Mesenchymal stem cell (in vitro differentiated cells and primary cell): ENCODE measurements around the gene LAMC3.

Experiments
- DNase-seq: peaks from one replicate; pipeline ENCODE4 v3.0.0-alpha.2; 2013
- H2AFZ ChIP-seq: one replicate; pipeline ENCODE4 v1.6.1; 2013; ENCODE audit warnings: low read depth, mild to moderate bottlenecking, control low read depth, inconsistent platforms, low read length, moderate library complexity
- H2AK5ac ChIP-seq: 2 replicates; pipeline ENCODE4 v1.6.1; 2013; ENCODE audit warnings: low read length, moderate library complexity, mild to moderate bottlenecking, inconsistent platforms; ENCODE audit not compliant: severe bottlenecking
- H2BK120ac ChIP-seq: one replicate; pipeline ENCODE4 v1.6.1; 2013; ENCODE audit warnings: low read depth, mild to moderate bottlenecking, inconsistent platforms, low read length, moderate library complexity
- H2BK12ac ChIP-seq, 2 experiments: one replicate each; pipeline ENCODE4 v1.6.1; 2013; ENCODE audit warnings: inconsistent platforms in 2 of 2, low read length in 2 of 2, mild to moderate bottlenecking in 2 of 2, moderate library complexity in 2 of 2, control low read depth in 1 of 2
- H2BK15ac ChIP-seq: one replicate; pipeline ENCODE4 v1.6.1; 2013; ENCODE audit warnings: mild to moderate bottlenecking, low read depth, inconsistent platforms; ENCODE audit not compliant: poor library complexity, severe bottlenecking
- H2BK5ac ChIP-seq: 2 replicates; pipeline ENCODE4 v1.6.1; 2013; ENCODE audit warnings: low read depth, mild to moderate bottlenecking, low read length, control low read depth, inconsistent platforms; ENCODE audit not compliant: poor library complexity, severe bottlenecking
- H3K14ac ChIP-seq, 2 experiments: one replicate each; pipeline ENCODE4 v1.6.1; 2013; ENCODE audit warnings: inconsistent platforms in 2 of 2, low read length in 2 of 2, control low read depth in 1 of 2, mild to moderate bottlenecking in 1 of 2, moderate library complexity in 1 of 2
- H3K18ac ChIP-seq, 2 experiments: one replicate each; pipeline ENCODE4 v1.6.1; 2013; ENCODE audit warnings: inconsistent platforms in 2 of 2, low read length in 2 of 2, control low read depth in 1 of 2, low read depth in 1 of 2, mild to moderate bottlenecking in 1 of 2
- H3K23ac ChIP-seq, 2 experiments: one replicate each; pipeline ENCODE4 v1.6.1; 2013; ENCODE audit warnings: inconsistent platforms in 2 of 2, low read length in 2 of 2, mild to moderate bottlenecking in 2 of 2, moderate library complexity in 2 of 2, control low read depth in 1 of 2
- H3K27ac ChIP-seq: 2 replicates; pipeline ENCODE4 v1.5.1; 2013; ENCODE audit warnings: mild to moderate bottlenecking, moderate library complexity, low read length, control low read depth, inconsistent platforms; ENCODE audit not compliant: poor library complexity, severe bottlenecking
- H3K27me3 ChIP-seq, 2 experiments: 2 replicates each; pipeline versions ENCODE4 v1.6.1 to v1.7.0; 2013; ENCODE audit warnings: low read length in 2 of 2, mild to moderate bottlenecking in 2 of 2, moderate library complexity in 2 of 2, control low read depth in 1 of 2, inconsistent platforms in 1 of 2; ENCODE audit not compliant: control insufficient read depth in 1 of 2, insufficient read depth in 1 of 2
- H3K36me3 ChIP-seq, 2 experiments: 2 replicates each; pipeline versions ENCODE4 v1.6.1 to v1.7.0; 2013; ENCODE audit warnings: low read length in 2 of 2, control low read depth in 1 of 2, inconsistent platforms in 1 of 2, low read depth in 1 of 2, mild to moderate bottlenecking in 1 of 2; ENCODE audit not compliant: insufficient read depth in 2 of 2, control insufficient read depth in 1 of 2
- H3K4ac ChIP-seq, 2 experiments: one replicate each; pipeline ENCODE4 v1.6.1; 2013; ENCODE audit warnings: inconsistent platforms in 2 of 2, low read length in 2 of 2, mild to moderate bottlenecking in 2 of 2, moderate library complexity in 2 of 2, control low read depth in 1 of 2, low read depth in 1 of 2
- H3K4me1 ChIP-seq: 2 replicates; pipeline ENCODE4 v1.6.1; 2013; ENCODE audit warnings: low read depth, low read length, control low read depth; ENCODE audit not compliant: control insufficient read depth, insufficient read depth
- H3K4me2 ChIP-seq: 2 replicates; pipeline ENCODE4 v1.6.1; 2013; ENCODE audit warnings: low read length, mild to moderate bottlenecking, inconsistent platforms; ENCODE audit not compliant: poor library complexity, severe bottlenecking
- H3K4me3 ChIP-seq, 2 experiments: 2 replicates each; pipeline versions ENCODE4 v1.5.1 to v1.7.0; 2013; ENCODE audit warnings: low read length in 2 of 2, mild to moderate bottlenecking in 2 of 2, control low read depth in 1 of 2, low read depth in 1 of 2; ENCODE audit not compliant: insufficient read depth in 1 of 2
- H3K79me1 ChIP-seq: replicated peaks from 2 replicates; pipeline ENCODE4 v1.6.1; 2013; ENCODE audit warnings: mild to moderate bottlenecking, control low read depth, low read length, inconsistent platforms; ENCODE audit not compliant: poor library complexity, severe bottlenecking
- H3K9ac ChIP-seq: 2 replicates; pipeline ENCODE4 v1.7.0; 2013; ENCODE audit warnings: mild to moderate bottlenecking, low read length, moderate library complexity
- H3K9me3 ChIP-seq: 2 replicates; pipeline ENCODE4 v1.7.0; 2013; ENCODE audit warnings: mild to moderate bottlenecking, low read length; ENCODE audit not compliant: control insufficient read depth
- H4K8ac ChIP-seq: one replicate; pipeline ENCODE4 v1.6.1; 2013; ENCODE audit warnings: inconsistent platforms, mild to moderate bottlenecking, low read length, moderate library complexity
- H4K91ac ChIP-seq: one replicate; pipeline ENCODE4 v1.6.1; 2013; ENCODE audit warnings: mild to moderate bottlenecking, low read length, inconsistent platforms
- WGBS: methylation state at CpG from one replicate; pipeline ENCODE4 v1.1.7; 2013; ENCODE audit warnings: mixed read lengths; 5-methylcytosine and 5-hydroxymethylcytosine counted together

Gene LAMC3

DNA sequence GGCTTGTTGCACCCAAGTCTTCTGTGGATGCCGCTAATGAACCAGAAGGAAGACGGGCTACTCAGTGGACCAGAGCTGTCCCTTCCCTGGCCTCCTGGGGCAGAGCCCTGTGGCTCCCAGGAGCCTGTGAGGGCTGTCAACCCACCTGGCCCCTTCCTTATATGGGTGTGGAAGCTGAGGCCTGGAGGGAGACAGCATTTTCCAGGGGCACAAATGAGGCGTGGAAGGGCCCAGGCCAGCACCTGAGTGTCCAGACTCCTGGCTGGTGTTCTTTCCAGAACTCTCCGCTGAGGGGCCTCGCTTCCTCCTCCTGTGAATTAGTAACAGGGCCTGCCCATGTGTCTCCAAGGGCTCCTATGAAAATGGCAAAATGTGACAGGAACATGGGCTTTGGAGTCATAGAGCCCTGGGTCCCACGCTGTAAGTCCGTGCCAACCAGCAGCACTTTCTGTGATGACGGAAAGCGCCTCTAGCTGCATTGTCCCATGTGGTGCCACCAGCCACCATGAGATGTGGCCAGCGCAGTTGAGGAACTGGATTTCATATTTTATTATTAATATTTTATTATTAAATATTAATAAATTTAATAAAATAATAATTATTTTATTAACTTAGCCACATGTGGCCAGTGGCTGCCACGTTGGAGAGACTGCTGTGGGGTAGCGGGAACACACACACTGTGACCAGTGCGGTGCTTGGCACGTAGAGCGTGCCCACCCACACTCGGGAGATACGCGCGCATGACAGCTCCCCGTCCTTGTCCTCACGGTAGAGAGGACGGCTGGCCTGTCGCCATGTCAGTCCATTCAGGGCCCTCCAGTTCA lies 18.3 kb downstream of the LAMC3 start:
- 95% methylated on average over 22 of the region's 23 CpGs for WGBS

DNA sequence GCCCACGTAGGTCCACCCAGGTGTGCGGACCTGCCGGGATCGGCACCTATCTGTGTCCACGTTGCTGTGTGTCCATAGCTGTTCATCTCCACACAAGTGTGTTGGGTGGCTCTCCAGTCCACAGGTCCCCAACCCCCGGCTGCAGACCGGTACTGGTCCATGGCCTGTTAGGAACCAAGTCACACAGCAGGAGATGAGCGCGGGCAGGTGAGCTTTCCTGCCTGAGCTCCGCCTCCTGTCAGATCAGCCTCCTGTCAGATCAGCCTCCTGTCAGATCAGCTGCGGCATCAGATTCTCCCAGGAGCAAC lies 18.9 kb downstream of the LAMC3 start:
- Histone ChIP-seq H3K4me3 (no peak overlapping the region), H3K4me2 (no peak overlapping the region), H2BK5ac (no peak overlapping the region), H3K23ac (no peak overlapping the region), H3K14ac (no peak overlapping the region), H3K4ac (no peak overlapping the region), H3K27ac (no peak overlapping the region), H3K27me3 (peaks cover 53 to 75% of the 10 kb centered on the region in 2 experiments), H3K9ac (no peak overlapping the region), H3K36me3 (no peaks in the 10 kb centered on the region), H2BK15ac (no peak overlapping the region), H2AFZ (no peak overlapping the region), H2AK5ac (no peak overlapping the region), H3K79me1 (no peaks in the 10 kb centered on the region), H3K9me3 (no peaks in the 10 kb centered on the region), H4K91ac (peak overlapping the region; percentile 47), H4K8ac (no peak overlapping the region), H2BK12ac (no peak overlapping the region), H2BK120ac (no peak overlapping the region), H3K4me1 (peaks cover 3% of the 10 kb centered on the region), H3K18ac (no peak overlapping the region)
- DNase-seq: no peak
- whole genome bisulfite sequencing: 94% methylated on average over 11 of the region's 11 CpGs

More for the DNA sequence above, 18.3 kb downstream of the LAMC3 start:
- no peak overlapping the region for H3K18ac ChIP-seq
- H3K9ac ChIP-seq: no peak overlapping the region
- H3K4me3 ChIP-seq: peak overlapping the region in 1 of 2 experiments; percentile 23
- H3K4ac ChIP-seq: no peak overlapping the region
- peaks cover 53 to 74% of the 10 kb centered on the region in 2 experiments for H3K27me3 ChIP-seq
- H4K91ac ChIP-seq: peak overlapping the region; percentile 47
- peaks cover 3% of the 10 kb centered on the region for H3K4me1 ChIP-seq
- H2BK12ac ChIP-seq: no peak overlapping the region
- no peak overlapping the region for H2AK5ac ChIP-seq
- no peak overlapping the region for H2BK120ac ChIP-seq
- no peak for DNase-seq
- no peak overlapping the region for H3K23ac ChIP-seq
- no peak overlapping the region for H3K4me2 ChIP-seq
- H2BK5ac ChIP-seq: no peak overlapping the region
- H3K36me3 ChIP-seq: no peaks in the 10 kb centered on the region
- H3K27ac ChIP-seq: no peak overlapping the region
- H4K8ac ChIP-seq: no peak overlapping the region
- no peak overlapping the region for H2BK15ac ChIP-seq
- no peaks in the 10 kb centered on the region for H3K79me1 ChIP-seq
- no peak overlapping the region for H2AFZ ChIP-seq
- no peaks in the 10 kb centered on the region for H3K9me3 ChIP-seq
- H3K14ac ChIP-seq: no peak overlapping the region

DNA sequence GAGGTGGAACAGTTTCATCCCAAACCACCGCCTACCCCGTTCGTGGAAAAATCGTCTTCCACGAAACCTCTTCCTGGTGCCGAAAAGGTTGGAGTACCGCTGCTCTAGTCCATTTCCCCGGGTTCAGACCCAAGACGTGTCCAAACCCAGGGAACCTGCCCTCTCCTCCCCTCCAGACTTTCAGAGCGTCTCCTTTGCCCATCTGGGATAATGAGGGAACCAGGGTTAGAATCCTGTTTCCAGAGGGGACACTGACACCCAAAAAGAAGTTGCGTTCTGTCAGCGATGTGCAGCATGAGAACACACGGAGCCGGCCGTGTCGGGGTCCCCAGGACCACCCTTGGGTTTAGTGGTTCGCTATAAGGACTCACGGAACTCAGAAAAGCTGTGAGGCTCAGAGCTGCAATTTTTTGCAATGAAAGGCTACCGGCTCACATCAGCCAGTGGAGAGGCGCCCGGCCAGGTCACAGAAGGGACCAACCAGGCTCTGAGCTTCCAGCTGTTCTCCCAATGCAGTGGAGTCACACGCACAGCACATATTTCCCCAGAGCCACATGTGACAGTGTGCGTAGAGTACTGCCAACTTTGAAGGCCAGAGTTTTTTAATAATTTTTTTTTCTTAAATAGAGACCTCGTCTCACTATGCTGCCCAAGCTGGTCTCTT lies 19.4 kb downstream of the LAMC3 start:
- H4K8ac ChIP-seq: no peak overlapping the region
- H3K23ac ChIP-seq: no peak overlapping the region
- H3K36me3 ChIP-seq: no peaks in the 10 kb centered on the region
- no peak overlapping the region for H3K4me3 ChIP-seq
- no peak overlapping the region for H3K27ac ChIP-seq
- no peak overlapping the region for H2BK120ac ChIP-seq
- H2AK5ac ChIP-seq: no peak overlapping the region
- H3K9ac ChIP-seq: no peak overlapping the region
- H3K4me2 ChIP-seq: no peak overlapping the region
- no peaks in the 10 kb centered on the region for H3K9me3 ChIP-seq
- no peaks in the 10 kb centered on the region for H3K79me1 ChIP-seq
- no peak overlapping the region for H2AFZ ChIP-seq
- peaks cover 3% of the 10 kb centered on the region for H3K4me1 ChIP-seq
- H3K18ac ChIP-seq: no peak overlapping the region
- no peak overlapping the region for H2BK12ac ChIP-seq
- WGBS: 91% methylated on average over 24 of the region's 24 CpGs
- H2BK15ac ChIP-seq: no peak overlapping the region
- H3K14ac ChIP-seq: no peak overlapping the region
- H3K4ac ChIP-seq: no peak overlapping the region
- no peak for DNase-seq
- no peak overlapping the region for H2BK5ac ChIP-seq
- peaks cover 54 to 75% of the 10 kb centered on the region in 2 experiments for H3K27me3 ChIP-seq
- no peak overlapping the region for H4K91ac ChIP-seq

DNA sequence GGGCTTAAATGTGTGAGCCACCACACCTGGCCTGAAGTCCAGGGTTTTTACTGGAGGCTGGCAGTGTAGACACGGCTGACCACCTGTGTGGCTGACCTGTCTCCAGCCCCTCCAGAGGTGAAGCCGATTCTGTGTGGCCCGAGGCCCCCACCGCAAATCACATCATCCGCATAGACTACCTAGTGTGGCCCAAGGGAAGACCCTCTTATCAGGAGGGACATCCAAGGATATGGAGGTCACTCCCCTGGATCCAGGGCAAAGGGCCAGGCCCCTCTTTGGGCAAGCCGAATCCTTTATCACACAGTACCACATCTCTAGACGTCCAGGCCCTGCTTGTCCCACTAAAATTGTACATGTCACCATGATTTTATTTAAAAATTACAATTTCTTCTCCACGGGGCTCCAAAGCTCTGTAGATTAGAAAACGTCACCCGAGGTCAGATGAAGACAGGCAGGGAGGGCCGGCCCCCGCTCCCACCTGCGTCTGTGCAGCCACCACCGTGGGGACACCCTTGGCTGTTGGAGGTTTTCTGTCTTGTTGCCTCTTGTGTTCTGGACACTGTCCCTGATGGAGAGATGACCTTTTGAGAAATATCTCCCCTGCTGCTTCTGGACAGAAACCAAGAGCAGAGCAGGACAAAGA lies 20.1 kb downstream of the LAMC3 start:
- Histone ChIP-seq H4K91ac (no peak overlapping the region), H3K27me3 (peaks cover 54 to 77% of the 10 kb centered on the region in 2 experiments), H3K23ac (no peak overlapping the region), H3K36me3 (no peaks in the 10 kb centered on the region), H3K4ac (no peak overlapping the region), H3K9ac (no peak overlapping the region), H4K8ac (no peak overlapping the region), H2BK5ac (no peak overlapping the region), H3K14ac (no peak overlapping the region), H3K4me2 (no peak overlapping the region), H3K9me3 (no peaks in the 10 kb centered on the region), H2AFZ (no peak overlapping the region), H3K27ac (no peak overlapping the region), H2AK5ac (no peak overlapping the region), H2BK15ac (no peak overlapping the region), H2BK120ac (no peak overlapping the region), H3K18ac (no peak overlapping the region), H3K4me1 (peaks cover 3% of the 10 kb centered on the region), H2BK12ac (no peak overlapping the region), H3K4me3 (no peak overlapping the region), H3K79me1 (no peaks in the 10 kb centered on the region)
- WGBS: 85% methylated on average over 14 of the region's 14 CpGs
- no peak for DNase-seq
